Measurements from ENCODE around the gene CD101. TPM values are rescaled to one million over a fixed set of nuclear protein-coding genes. Genes with fewer than 3 reads are reported as not detected.
A peak's percentile ranks its signal among the peaks of the same experiment; 100 is the strongest.

The CD101 gene
- total RNA-seq, 1 donor from 2014 or later = 0.45 TPM

DNA sequence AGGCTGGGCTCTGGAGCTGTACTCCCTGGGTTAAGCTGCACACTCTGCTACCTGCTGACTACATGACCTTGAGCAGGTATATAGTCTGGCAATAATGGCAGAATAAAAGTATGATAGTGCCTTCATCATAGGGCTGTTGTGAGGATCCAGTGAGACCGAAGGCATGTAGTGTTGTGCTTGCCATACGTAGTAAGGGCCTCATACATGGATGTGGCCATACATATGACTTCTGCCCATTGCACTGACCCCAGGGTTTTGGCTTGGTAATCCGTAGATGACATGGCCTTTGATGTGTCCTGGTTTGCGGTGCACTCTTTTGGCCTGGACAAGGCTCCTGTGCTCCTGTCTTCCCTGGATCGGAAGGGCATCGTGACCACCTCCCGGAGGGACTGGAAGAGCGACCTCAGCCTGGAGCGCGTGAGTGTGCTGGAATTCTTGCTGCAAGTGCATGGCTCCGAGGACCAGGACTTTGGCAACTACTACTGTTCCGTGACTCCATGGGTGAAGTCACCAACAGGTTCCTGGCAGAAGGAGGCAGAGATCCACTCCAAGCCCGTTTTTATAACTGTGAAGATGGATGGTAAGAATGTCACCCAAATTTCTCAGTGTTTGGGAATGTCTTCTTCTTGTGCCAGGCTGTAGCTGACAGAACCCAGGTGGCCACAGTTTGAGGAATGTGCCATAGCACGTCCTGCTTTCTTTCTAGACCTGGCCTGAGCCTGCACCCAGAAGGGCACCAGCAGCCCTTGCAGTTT, 17.0 kb upstream of the CD101 start:
- ATAC-seq = peak; percentile 74

GRCh38 chr1:116986421-116987255, 14.9 kb upstream of the CD101 start:
- no peak for ATAC-seq
- intact Hi-C loops (cut with micrococcal nuclease) = no loop called here
- DNase-seq = no peak

More for the DNA sequence above, 17.0 kb upstream of the CD101 start:
- DNase-seq = peak; percentile 40
- intact Hi-C loops (cut with micrococcal nuclease) = no loop called here

DNA sequence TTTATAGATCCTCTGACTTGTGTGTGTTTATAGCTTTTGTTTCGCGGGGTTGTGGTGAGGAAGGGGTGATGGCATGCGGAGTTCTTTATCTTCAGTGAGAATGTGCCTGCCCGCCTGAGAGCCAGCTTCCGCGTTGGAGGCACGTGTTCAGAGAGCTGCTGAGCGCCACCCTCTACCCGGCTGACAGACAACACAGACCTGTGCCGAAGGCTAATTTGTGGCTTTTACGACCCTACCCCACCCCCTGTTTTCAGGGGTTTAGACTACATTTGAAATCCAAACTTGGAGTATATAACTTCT, 14.4 kb upstream of the CD101 start:
- no peak for ATAC-seq
- no peak for DNase-seq
- intact Hi-C loops (cut with micrococcal nuclease) = no loop called here

GRCh38 chr1:116988248-116988647, 13.3 kb upstream of the CD101 start:
- ATAC-seq (peak; percentile 27), DNase-seq (peak; percentile 58)
- intact Hi-C loops (cut with micrococcal nuclease) = no loop called here

- no peak for DNase-seq
- intact Hi-C loops (cut with micrococcal nuclease) = no loop called here
- no peak for ATAC-seq
These were observed 12.7 kb upstream of the CD101 start for GRCh38 chr1:116988908-116989307.

GRCh38 chr1:116989835-116990234, 11.7 kb upstream of the CD101 start:
- peak; percentile 47 for ATAC-seq
- intact Hi-C loops (cut with micrococcal nuclease) = no loop called here
- DNase-seq = no peak

GRCh38 chr1:116990612-116991151, 10.9 kb upstream of the CD101 start:
- ATAC-seq = peak; percentile 91
- intact Hi-C loops (cut with micrococcal nuclease) = no loop called here

GRCh38 chr1:116991171-116991845, 10.3 kb upstream of the CD101 start:
- DNase-seq (no peak), ATAC-seq (peak; percentile 3)
- intact Hi-C loops (cut with micrococcal nuclease) = no loop called here

More at GRCh38 chr1:116990612-116991151, 10.9 kb upstream of the CD101 start:
- peak; percentile 91 for DNase-seq

DNA sequence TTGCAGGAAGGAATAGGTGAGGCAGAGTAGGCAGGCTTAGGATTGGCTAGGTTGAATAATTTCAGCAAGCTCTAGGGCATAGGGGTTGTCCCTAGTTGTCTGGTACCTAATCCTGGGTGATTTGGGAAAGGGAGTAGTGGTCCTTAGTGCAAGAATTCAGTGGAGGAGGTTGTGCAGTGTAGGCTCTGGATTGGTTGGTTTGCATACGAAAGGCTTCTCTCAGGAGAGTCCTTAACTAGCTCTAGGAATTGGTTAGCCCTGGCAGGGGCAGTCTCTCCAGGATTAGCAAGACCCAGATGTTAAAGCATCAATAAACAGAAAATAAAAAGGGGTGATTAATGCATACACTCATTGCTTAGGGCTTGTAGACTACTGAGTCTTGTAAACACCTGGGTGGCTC, 9.6 kb upstream of the CD101 start:
- DNase-seq (no peak), ATAC-seq (no peak)
- intact Hi-C loops (cut with micrococcal nuclease) = no loop called here

DNA sequence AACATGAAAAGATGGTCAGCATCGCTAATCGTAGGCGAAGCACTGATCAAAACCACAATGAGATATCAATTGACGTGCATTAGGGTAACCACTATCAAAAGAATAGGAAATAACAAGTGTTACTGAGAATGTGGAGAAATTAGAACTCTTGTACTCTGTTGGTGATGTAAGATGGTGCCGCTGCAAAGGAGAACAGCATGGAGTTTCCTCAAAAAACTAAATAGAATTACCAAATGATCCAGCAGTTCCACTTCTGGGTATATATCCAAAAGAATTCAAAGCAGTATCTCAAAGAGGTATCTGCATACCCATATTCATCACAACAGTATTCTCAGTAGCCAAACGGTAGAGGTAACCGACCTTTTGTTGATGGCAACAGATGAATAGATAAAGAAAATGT, 8.3 kb upstream of the CD101 start:
- no peak for ATAC-seq
- DNase-seq = no peak
- intact Hi-C loops (cut with micrococcal nuclease) = no loop called here

DNA sequence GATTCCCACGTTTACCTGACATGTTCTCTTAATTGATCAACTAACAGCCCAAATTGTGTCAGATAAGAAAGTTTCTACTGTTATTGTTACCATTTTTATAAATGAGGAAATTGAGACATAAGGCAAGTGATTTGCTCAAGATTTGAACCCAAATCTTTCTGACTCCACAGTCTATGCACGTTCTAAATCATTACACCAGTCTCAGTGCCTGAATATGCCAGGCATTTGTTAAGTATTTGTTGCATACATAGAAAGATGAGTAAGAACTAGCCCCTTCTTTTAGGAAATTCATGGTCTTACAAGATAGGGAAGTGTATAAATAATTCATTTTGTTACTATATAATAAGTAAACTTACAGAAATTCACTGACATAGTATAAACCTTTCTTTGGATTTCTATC, 7.1 kb upstream of the CD101 start:
- DNase-seq (no peak), ATAC-seq (no peak)
- intact Hi-C loops (cut with micrococcal nuclease) = no loop called here

GRCh38 chr1:116997066-116997465, 4.5 kb upstream of the CD101 start:
- DNase-seq (no peak), ATAC-seq (peak; percentile 22)
- intact Hi-C loops (cut with micrococcal nuclease) = no loop called here

DNA sequence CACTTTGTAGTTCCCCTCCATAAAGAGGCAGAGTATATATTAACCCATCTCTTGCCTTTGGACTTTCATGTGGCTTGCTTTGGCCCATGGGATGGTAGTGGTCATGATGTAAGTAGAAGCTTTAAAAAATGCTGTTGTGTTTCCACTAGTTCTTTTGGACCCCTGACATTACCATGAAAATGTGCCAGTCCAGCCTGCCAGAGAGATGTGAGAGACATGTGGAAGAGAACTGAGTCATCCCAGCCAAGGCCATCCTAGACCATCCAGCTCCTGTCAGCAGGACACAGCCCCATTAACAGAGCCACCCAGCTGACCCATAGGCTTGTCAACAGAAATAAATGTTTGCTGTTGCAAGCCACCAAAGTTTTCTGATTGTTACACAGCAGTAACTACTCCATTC, 3.9 kb upstream of the CD101 start:
- peak; percentile 37 for ATAC-seq
- intact Hi-C loops (cut with micrococcal nuclease) = no loop called here
- DNase-seq = no peak

GRCh38 chr1:116999596-116999995, 2.0 kb upstream of the CD101 start:
- DNase-seq = no peak
- intact Hi-C loops (cut with micrococcal nuclease) = no loop called here
- no peak for ATAC-seq

GRCh38 chr1:117000142-117000541, 1.4 kb upstream of the CD101 start:
- DNase-seq (no peak), ATAC-seq (no peak)
- intact Hi-C loops (cut with micrococcal nuclease) = no loop called here

- peak; percentile 39 for ATAC-seq
- intact Hi-C loops (cut with micrococcal nuclease) = no loop called here
- DNase-seq = no peak
These were observed 1.8 kb downstream of the CD101 start for GRCh38 chr1:117003223-117003875.

DNA sequence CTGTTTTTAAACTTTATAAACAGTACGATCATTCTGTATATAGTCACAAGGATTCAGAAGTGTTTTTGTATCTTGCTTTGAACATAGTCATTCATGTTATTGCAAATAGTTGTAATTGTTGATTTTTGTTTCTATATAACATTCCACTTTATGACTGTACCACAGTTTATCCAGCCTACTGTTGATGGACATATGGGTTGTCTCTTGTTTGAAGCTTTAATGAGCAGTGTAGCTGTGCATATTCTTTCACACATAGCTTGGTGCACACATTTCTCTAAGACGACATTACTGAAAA, 6.1 kb downstream of the CD101 start:
- intact Hi-C loops (cut with micrococcal nuclease) = no loop called here
- ATAC-seq (no peak), DNase-seq (no peak)

DNA sequence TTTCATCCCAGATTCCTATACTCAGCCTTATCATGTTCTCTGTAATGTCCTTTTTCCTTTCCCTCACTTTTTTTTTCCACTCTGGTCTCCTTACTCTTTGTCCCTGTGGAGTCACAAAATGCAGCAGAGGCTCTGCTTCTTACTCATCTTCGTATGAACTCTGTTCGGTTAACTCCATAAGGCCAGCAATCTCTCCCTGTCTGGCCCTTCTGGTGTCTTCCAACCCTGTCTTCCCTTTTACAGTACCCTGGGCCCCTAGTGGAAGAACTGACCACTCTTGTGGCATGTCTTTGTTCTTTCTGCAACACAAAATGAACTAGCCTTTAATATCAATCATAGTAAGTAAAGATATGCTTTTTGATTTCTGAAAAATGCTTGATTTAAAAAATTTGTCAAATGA, 7.1 kb downstream of the CD101 start:
- ATAC-seq = no peak
- intact Hi-C loops (cut with micrococcal nuclease) = no loop called here
- no peak for DNase-seq

DNA sequence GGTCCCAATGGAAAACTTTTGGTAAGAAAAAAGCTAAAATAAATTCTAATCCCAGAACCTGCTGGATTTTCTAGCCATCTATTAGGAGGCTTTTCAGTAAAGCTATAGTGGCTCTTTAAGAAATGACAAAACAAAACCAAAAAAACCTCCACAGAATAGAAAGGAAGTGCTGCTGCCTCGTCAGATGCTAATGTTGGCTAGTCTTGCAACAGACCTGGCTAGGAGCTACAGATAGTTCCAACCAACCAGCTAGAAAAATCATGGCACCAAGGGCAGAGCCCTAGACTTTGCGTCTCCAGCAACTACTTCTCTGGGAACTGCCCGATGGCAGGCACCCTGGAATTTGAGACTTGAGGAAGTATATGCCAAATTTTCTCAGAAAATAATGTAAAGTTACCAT, 7.6 kb downstream of the CD101 start:
- intact Hi-C loops (cut with micrococcal nuclease) = no loop called here
- peak; percentile 26 for ATAC-seq
- no peak for DNase-seq
